ENCODE results near the gene IER2. TPM values are rescaled to one million over a fixed set of nuclear protein-coding genes. Genes with fewer than 3 reads are reported as not detected.

IER2 gene
- polyA plus RNA-seq, 1 donor from 2014 or later: 23.3 TPM

- no peak overlapping the region for H3K27ac ChIP-seq (ENCODE audit: low read length)
- H3K4me2 ChIP-seq (ENCODE audit: low read length): no peak overlapping the region
- no peak overlapping the region for H2AFZ ChIP-seq (ENCODE audit: low read depth, low read length)
- H3F3A ChIP-seq (ENCODE audit: insufficient read depth, low read length, poor library complexity, severe bottlenecking): no peaks in the 10 kb centered on the region
- H3K4me3 ChIP-seq (ENCODE audit: low read length): no peak overlapping the region
- no peaks in the 10 kb centered on the region for H3K27me3 ChIP-seq (ENCODE audit: insufficient read depth, low read depth, low read length)
- no peak for TF ChIP-seq POLR2AphosphoS5 (IDR thresholded peaks at IDR 0.05)
- no peak for TF ChIP-seq EZH2 (IDR thresholded peaks at IDR 0.05; ENCODE audit: borderline replicate concordance, insufficient read depth, low read length, poor library complexity, severe bottlenecking)
- TF ChIP-seq RAD21 (conservative IDR thresholded peaks at IDR 0.05): no peak
- TF ChIP-seq REST (IDR thresholded peaks at IDR 0.05; ENCODE audit: borderline replicate concordance): no peak
- no peak for TF ChIP-seq CTCF (IDR thresholded peaks at IDR 0.05; ENCODE audit: poor library complexity, severe bottlenecking)
- no peak for TF ChIP-seq SMC3 (conservative IDR thresholded peaks at IDR 0.05; ENCODE audit: poor library complexity)
- no peak for TF ChIP-seq EP300 (conservative IDR thresholded peaks at IDR 0.05; ENCODE audit: poor library complexity, severe bottlenecking)
- no peak for TF ChIP-seq MXI1 (conservative IDR thresholded peaks at IDR 0.05; ENCODE audit: poor library complexity, severe bottlenecking)
- TF ChIP-seq TAF1 (IDR thresholded peaks at IDR 0.05; ENCODE audit: low read depth): no peak
- H3K9me2 ChIP-seq (ENCODE audit: insufficient read depth, low read length): no peaks in the 10 kb centered on the region
- no peaks in the 10 kb centered on the region for H3K9me3 ChIP-seq (ENCODE audit: low read length)
- H3K36me3 ChIP-seq (ENCODE audit: insufficient read depth, low read length): no peaks in the 10 kb centered on the region
- no peaks in the 10 kb centered on the region for H4K20me1 ChIP-seq (ENCODE audit: insufficient read depth)
- H3K79me2 ChIP-seq (replicated peaks; ENCODE audit: insufficient read depth, low read length): peaks cover 13% of the 10 kb centered on the region
- H3K9ac ChIP-seq (ENCODE audit: low read length): no peak overlapping the region
Measured at GRCh38 chr19:13134626-13135025, 15.6 kb upstream of the IER2 start.

- TF ChIP-seq SMC3 (conservative IDR thresholded peaks at IDR 0.05; ENCODE audit: poor library complexity) (no peak), EP300 (conservative IDR thresholded peaks at IDR 0.05; ENCODE audit: poor library complexity, severe bottlenecking) (no peak), EZH2 (IDR thresholded peaks at IDR 0.05; ENCODE audit: borderline replicate concordance, insufficient read depth, low read length, poor library complexity, severe bottlenecking) (no peak), POLR2AphosphoS5 (IDR thresholded peaks at IDR 0.05) (no peak), CTCF (IDR thresholded peaks at IDR 0.05; ENCODE audit: poor library complexity, severe bottlenecking) (no peak), MXI1 (conservative IDR thresholded peaks at IDR 0.05; ENCODE audit: poor library complexity, severe bottlenecking) (no peak), RAD21 (conservative IDR thresholded peaks at IDR 0.05) (no peak), TAF1 (IDR thresholded peaks at IDR 0.05; ENCODE audit: low read depth) (no peak), REST (IDR thresholded peaks at IDR 0.05; ENCODE audit: borderline replicate concordance) (no peak)
- Histone ChIP-seq H3K36me3 (ENCODE audit: insufficient read depth, low read length) (no peaks in the 10 kb centered on the region), H4K20me1 (ENCODE audit: insufficient read depth) (no peaks in the 10 kb centered on the region), H3K27me3 (ENCODE audit: insufficient read depth, low read depth, low read length) (no peaks in the 10 kb centered on the region), H3K9ac (ENCODE audit: low read length) (no peak overlapping the region), H3K27ac (ENCODE audit: low read length) (no peak overlapping the region), H3K9me2 (ENCODE audit: insufficient read depth, low read length) (no peaks in the 10 kb centered on the region), H3K4me2 (ENCODE audit: low read length) (no peak overlapping the region), H3K79me2 (replicated peaks; ENCODE audit: insufficient read depth, low read length) (peaks cover 7% of the 10 kb centered on the region), H3K9me3 (ENCODE audit: low read length) (no peaks in the 10 kb centered on the region), H2AFZ (ENCODE audit: low read depth, low read length) (no peak overlapping the region), H3K4me3 (ENCODE audit: low read length) (no peak overlapping the region), H3F3A (ENCODE audit: insufficient read depth, low read length, poor library complexity, severe bottlenecking) (no peaks in the 10 kb centered on the region)
Measured at GRCh38 chr19:13135068-13136062, 14.8 kb upstream of the IER2 start.
